ELR (cell line): ENCODE data around the gene PXK.
"Not testable (repeated sequence)": the region's sequence is repeated elsewhere in the genome, so short reads cannot be mapped to it uniquely, and the experiment has no call there.

ENCODE experiments used
- DNase-seq: peaks from one replicate; pipeline ENCODE4 v3.0.0-alpha.2; 2015; ENCODE audit warnings: low read depth

PXK gene

DNA sequence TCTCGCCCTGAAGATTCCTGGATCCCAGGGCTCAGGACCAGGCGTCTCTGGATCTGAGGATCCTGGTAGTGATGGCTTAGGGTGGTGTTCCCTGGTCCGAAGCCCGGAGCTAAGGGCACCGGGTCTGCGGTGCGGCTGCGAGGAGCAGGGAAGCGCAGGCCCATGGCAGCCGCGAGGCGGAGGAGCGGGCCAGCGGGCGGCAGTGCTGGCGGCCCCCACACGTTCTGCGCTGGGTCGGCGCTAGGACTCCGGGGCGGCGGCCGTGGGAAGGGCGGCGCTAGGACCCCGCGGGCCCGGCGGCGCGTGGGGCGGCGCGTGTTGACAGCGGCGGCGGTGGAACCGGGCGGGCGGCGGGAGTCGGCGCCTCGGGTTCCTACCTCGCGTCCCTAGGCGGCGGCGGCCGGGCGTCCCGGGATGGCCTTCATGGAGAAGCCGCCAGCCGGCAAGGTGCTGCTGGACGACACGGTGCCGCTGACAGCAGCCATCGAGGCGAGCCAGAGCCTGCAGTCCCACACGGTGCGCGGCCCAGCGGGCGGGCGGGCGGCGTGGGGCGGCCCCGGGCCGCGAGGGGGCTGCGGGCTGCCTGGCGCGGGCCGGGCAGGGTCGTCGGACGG lies at the start of gene PXK:
TSS of gene PXK (plus strand) at position 318 of the 614 bp plus-strand sequence. CDS start at position 415, 97 bp downstream.
- peak; percentile 82 for DNase-seq

DNA sequence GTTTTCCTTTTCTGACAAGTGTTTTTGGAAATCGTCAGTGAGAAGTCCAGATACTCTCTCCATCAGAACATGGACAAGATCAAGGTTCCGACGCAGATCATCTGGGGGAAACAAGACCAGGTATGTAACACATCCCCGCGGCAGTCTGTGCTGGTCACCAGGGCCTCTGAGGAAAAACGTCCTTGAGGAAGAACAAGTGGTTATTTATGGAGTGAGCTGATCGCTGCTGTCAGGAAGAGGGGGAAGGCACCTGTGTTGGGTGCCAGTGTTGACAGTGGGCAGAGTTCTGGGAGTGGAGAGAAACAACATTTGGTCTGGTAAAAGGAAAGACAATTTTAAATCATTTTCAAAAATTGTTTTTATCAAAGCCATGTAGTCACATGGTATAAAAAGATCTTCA lies 47.4 kb upstream of the PXK start:
- no peak for DNase-seq

DNA sequence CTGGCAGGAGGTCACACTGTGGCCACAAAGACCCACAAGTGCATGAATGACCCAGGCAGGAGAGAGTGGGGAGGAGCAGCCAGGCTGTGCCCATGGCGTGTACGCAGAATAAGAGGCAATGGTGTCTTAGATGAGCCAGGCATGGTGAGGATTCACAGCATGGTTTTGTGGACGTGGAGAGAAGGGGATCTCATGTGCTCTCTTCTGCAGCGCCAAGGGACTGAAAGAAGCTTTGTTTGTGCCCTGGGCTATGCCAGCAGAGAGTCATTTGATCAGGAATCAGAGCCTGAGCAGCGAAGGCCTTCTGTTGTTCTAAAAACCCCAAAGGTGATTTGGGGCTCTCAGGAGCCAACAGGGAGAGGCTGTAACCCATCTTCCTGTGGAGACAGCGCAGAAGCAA lies 45.3 kb upstream of the PXK start:
- no peak for DNase-seq

DNA sequence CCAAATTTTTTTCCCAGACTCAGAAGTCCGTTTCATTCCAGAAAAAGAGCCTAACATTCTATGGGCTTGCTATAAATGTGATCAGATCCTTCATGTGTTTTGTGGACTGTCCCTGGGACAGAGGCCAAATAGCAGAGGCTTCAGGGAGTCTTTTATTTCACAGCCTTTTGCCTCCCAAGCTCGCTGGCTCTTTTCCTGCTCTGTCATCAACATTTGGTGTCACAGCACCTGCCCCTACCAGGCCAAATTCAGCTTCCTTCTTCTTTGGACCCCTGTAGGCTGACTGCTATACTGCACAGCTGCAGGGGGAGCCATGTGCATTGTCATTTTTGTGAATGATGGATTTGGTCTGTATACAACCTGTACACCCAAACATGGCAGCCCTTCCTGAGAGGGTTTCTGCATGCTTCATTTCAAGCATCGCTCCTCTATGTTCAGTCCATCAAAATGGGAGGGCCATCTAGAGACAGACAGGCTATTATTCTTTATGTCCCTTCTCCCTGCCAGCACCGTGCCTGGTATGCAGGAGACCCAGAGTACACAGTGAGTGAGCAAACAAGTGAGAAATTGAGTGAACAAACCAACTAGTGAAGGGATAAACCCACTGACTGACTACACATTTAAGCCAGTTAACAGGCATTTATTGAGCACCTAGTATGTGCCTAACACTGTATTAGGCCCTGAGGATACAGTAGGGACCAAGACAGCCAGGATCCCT lies 44.5 kb upstream of the PXK start:
- DNase-seq: no peak

DNA sequence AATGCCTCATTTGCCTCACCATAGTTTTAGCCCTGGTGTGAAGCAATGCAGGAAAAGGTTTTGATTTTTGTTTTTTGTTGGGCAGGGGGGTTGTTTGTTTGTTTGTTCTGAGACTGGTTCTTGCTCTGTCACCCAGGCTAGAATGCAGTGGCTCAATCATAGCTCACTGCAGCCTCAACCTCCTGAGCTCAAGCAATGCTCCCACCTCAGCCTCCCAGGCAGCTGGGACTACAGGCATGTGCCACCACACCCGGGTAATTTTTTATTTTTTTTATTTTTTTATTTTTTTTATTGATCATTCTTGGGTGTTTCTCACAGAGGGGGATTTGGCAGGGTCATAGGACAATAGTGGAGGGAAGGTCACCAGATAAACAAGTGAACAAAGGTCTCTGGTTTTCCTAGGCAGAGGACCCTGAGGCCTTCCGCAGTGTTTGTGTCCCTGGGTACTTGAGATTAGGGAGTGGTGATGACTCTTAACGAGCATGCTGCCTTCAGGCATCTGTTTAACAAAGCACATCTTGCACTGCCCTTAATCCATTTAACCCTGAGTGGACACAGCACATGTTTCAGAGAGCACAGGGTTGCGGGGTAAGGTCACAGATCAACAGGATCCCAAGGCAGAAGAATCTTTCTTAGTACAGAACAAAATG lies 43.6 kb upstream of the PXK start:
- not testable (repeated sequence) for DNase-seq

DNA sequence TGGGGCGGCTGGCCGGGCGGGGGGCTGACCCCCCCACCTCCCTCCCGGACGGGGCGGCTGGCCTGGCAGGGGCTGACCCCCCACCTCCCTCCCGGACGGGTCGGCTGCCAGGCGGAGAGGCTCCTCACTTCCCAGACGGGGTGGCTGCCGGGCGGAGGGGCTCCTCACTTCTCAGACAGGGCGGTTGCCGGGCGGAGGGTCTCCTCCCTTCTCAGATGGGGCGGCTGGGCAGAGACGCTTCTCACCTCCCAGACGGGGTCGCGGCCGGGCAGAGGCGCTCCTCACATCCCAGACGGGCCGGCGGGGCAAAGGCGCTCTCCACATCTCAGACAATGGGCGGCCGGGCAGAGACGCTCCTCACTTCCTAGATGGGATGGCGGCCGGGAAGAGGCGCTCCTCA lies 42.2 kb upstream of the PXK start:
- DNase-seq: not testable (repeated sequence)

DNA sequence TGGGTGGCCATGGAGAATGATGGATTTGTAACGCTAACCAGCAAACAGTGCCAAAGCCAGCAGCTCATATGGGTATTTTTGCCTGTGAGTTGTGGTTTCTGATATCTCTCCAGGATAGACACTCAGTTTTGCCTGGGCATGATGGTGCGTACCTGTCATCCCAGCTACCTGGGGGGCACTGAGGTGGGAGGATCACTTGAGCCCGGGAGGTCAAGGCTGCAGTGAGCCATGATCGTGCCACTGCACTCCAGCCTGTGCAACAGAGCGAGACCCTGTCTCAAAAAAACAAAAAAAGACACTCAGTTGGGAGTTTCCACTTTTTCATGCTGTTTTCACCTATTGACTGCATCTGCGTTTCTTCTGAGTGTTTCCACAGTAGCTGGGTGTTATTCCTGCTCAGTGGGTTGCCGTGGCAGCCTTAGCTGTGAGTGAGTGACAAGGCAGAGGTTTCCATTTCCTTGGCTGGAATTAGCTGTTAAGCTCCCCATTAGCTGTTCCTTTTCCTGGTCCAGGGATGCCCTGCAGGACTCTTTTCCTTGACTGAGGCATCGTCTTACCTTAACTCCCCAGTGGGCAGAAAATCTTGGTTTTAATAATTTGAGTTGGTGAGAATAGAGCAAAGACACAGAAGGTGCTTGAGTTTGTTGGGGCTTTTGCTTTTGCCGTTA lies 40.9 kb upstream of the PXK start:
- no peak for DNase-seq

DNA sequence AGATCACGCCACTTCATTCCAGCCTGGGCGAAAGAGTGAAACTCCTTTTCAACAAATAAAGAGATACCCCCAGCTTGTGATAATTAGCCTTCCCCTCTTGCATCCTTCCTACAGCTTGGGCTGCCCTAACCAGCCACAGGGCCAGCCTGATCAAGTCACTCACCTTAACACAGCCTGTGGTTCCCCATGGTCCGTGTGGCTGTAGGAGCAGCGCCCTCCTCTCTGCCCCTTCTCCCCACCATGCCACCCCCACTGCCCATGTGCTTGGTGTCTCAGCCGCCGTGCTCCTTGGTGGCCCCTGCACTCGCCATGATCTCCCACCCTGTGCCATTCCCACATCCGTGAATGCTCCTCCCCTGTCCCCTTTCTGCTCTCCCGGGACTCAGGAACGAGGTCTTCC lies 39.8 kb upstream of the PXK start:
- no peak for DNase-seq

DNA sequence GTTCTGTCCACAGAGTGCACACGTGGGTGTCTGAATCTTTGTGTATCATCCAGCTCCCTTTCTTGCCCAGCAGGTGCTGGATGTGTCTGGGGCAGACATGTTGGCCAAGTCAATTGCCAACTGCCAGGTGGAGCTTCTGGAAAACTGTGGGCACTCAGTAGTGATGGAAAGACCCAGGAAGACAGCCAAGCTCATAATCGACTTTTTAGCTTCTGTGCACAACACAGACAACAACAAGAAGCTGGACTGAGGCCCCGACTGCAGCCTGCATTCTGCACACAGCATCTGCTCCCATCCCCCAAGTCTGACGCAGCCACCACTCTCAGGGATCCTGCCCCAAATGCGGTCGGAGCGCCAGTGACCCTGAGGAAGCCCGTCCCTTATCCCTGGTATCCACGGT lies 39.2 kb upstream of the PXK start:
- DNase-seq: no peak

DNA sequence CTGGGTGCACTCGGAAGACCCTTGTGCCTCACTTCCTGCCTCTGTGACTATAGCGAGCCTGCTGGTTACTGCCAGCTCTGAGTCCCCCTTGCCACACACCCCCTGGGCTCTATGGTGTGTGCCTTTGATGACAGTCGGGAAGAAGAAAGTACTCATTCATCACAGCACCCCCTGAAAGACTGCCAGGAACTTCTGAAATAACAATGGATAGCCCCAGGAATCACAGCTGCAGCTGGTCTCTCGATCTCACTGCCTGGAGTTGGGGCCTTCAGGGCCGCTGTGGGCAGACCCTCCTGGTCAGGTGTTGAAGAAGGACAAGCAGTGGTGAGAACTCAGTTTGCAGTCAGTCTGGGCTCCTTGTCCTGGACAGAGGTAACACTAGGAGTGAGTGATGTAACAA lies 36.4 kb upstream of the PXK start:
- no peak for DNase-seq

DNA sequence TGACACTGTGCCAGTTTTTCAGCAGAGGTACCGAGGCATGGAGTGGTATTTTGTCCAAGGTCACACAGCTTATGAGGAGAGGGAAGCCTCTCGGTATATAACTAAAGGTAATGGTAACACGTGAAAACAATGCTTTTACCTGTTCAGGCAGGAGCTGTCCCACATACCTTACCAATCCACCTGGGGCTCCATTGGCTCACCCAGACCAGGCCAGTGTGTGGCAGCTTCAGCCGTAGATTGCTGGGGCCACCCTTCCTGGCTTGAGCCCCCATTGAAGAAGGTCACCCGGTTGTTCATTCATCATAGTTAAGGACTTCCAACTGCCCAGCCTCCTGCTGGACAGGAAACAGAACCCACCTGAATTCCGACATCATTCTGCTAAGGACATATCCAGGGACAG lies 35.8 kb upstream of the PXK start:
- DNase-seq: no peak

DNA sequence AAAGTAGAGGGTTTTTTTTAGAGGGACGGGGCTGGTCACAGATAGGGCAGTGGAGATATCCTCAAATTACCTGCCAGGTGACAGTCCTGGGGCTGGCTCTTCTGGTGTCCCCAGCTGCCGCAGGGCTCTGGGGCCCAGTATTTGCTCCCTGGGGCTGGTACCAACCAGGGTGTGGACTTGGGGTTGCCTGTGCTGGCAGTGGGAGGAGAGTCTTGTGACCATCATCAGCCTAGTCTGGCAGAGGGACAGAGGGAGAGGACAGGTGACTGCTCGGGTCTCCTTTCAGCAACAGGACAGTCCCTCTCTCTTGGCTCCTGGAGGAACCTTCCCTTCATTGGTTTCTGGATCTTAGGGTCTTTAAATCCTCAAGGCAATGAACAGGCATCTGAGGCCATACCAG lies 34.5 kb upstream of the PXK start:
- DNase-seq: no peak

DNA sequence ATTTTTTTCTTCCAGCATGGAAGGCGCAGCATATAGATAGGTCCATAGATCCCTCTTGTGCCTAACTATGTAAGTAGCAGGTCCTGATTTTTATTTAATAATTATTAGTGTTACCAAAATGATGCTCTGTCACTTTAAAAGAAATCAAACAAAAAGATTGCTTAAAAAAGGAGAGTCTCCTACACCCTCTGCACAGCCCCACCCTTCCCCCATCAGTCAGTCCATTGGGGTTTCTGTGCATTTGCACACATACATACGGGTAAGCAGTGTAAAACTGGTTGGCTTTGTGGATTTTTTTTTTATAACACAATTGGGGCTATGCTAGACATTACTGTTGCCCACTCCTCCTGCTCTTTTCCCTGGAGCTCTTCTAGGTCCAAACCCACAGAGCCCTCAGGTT lies 33.6 kb upstream of the PXK start:
- DNase-seq: no peak

DNA sequence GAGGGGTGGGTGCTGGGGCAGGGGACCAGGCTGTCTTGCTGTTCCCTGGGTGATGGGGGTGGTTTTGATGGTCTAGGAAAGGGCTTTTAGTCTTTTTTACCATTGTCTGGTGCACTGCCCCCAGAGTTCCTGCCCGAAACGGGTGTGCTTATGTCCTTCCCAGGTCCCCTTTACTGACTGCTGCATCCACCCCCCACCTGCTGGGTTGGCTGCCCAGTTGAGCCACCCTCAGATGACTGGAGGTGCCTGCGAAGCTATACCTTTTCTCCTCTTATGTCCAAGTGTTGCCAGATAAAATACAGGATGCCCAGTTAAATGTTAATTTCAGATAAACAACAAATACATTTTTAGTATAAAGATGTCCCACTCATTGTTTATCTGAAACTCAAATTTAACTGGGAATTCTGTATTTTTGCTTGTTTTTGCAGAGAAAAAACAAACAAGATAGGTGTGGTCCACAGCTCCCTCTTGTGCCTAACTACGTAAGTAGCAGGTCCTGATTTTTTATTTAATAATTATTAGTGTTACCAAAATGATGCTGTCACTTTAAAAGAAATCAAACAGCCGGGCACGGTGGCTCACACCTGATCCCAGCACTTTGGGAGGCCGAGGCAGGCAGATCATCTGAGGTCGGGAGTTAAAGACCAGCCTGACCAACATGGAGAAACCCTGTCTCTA lies 32.7 kb upstream of the PXK start:
- peak; percentile 62 for DNase-seq

DNA sequence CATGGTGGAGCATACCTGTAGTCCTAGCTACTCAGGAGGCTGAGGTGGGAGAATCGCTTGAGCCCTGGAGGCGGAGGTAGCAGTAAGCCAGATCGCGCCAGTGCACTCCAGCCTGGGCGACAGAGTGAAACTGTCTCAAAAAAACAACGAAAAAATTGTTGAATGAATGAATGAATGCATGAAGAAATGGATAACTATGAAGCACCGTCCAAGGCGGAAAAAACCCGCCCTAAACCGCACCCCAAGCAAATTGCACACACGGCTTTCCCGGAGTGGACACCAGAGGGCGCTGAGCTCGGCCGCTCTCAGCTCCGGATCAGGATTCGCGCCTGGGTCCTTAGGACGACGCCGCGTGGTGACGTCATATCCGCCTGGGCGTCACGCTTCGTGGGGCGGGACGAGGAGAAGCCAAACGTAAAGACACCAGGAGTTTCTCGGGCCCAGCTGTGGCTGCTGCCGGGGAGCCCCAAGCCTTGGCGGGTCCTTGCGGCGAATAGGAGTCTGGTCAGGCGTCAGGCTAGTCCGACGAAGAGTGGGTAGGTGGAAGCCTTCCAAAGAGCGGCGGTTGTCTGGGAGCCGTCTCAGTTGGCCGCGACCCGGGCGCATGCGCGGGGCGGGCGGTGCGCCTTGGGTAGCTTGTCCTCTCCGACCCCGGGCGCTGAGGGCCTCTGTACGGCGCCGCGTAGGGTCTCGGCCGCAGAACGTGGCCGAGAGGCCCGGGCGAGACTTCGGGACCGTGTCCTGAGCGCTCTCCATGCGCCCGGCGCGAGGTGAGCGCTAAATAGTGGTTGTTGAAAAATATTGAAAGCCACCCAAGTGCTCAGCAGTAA lies 26.6 kb upstream of the PXK start, which contains the start of the genes HTD2 and RPP14:
TSS of gene HTD2 (plus strand) at position 639 of the 830 bp plus-strand sequence. CDS start 11,094 bp downstream, outside the sequence.
TSS of gene RPP14 (plus strand) at position 364 of the 830 bp plus-strand sequence. CDS start 4,085 bp downstream, outside the sequence.
- peak; percentile 98 for DNase-seq

DNA sequence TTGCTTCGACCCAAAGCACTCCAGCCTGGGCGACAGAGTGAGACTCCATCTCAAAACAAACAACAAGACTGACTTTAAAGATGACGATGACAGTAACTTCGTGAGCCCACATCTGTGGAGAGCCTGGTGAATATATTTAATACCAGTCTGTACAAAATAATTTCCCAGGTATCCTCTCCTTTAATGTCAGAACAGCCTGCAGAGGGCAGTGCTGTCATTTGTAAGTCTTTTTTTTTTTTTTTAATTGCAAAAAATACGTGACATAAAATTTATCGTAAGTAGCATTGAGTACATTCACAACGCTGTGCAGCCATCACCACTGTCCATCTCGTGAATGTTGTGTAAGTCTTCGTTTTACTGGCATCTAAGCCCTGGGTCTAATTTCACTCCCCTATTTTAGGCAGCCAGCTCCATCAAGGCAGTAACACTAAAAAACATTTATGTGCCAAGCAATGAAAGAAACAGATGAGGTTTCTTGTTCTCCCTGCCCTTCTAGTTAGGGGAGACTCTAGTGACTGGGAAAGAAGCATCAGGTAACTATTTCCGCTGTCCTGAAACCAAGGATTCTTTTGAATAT lies 25.0 kb upstream of the PXK start:
- peak; percentile 78 for DNase-seq

DNA sequence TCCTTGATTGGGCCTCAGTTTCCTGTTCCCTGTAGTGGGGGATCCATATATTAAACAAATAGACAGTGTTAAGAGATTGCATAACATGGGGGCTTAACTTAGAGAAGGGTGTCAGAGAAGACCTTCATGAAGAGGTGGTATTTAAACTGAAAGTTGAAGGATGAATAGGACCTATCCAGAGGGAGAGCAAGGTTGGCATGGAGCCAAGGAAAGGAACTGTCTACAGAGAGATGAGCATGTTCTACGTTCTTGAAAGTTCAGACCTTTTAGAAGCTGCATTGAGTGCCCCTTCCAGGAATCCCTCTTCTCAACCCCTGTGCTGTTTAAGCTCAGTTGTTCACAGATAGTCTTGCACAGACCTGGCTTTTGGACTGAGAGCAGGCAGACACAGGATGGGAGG lies 24.0 kb upstream of the PXK start:
- DNase-seq: peak; percentile 18

DNA sequence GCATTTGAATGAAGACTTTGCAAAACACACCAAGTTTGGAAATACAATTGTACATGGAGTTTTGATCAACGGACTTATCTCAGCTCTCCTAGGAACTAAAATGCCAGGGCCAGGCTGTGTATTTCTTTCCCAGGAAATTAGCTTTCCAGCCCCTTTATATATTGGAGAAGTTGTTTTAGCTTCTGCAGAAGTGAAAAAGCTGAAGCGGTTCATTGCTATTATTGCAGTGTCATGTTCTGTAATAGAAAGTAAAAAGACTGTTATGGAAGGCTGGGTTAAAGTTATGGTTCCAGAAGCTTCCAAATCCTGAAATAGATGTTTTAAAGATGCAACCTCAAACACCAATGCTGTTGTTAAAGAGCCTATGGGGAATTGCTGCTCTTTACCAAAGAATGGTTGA lies 14.9 kb upstream of the PXK start:
- no peak for DNase-seq

DNA sequence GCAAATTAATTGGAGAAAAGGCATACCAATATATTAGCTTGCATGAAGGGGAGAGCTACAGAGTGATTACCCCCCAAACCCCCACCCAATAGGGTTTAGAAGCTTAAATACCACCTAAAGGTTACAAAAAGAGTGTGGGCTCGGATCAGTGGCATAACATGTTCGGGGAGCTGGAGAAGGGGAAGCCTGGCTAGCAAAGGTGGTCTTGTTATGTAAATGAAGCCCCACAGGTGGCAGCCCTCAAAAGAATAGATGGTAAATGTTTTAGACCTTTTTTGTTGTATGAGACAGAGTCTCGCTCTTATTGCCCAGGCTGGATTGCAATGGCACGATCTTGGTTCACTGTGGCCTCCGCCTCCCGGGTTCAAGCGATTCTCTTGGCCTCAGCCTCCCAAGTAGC lies 10.9 kb upstream of the PXK start:
- DNase-seq: no peak

DNA sequence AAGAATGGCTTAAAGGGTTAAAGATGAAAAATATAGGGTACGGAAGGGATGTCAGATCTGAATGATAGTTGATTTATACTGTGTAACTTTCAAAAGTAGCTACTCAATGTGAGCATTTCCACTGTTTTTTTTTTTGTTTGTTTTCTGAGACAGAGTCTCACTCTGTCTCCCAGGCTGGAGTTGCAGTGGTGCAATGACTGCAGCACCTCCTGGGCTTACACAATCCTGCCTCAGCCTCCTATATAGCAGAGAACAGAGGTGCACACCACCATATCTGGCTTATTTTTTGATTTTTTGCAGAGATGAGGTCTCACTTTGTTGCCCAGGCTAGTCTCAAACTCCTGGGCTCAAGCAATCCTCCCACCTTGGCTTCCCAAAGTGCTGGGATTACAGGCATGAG lies 9.9 kb upstream of the PXK start:
- no peak for DNase-seq
